ENCODE results near the gene SLC35G6. TPM values are rescaled to one million over a fixed set of nuclear protein-coding genes. Genes with fewer than 3 reads are reported as not detected.

SLC35G6 gene
- total and polyA plus RNA-seq, 2 of the 13 experiments (the other 11 are each of a cell fraction or from before 2014, with no cell fraction given), result 0.07 TPM; not detected in 1

DNA sequence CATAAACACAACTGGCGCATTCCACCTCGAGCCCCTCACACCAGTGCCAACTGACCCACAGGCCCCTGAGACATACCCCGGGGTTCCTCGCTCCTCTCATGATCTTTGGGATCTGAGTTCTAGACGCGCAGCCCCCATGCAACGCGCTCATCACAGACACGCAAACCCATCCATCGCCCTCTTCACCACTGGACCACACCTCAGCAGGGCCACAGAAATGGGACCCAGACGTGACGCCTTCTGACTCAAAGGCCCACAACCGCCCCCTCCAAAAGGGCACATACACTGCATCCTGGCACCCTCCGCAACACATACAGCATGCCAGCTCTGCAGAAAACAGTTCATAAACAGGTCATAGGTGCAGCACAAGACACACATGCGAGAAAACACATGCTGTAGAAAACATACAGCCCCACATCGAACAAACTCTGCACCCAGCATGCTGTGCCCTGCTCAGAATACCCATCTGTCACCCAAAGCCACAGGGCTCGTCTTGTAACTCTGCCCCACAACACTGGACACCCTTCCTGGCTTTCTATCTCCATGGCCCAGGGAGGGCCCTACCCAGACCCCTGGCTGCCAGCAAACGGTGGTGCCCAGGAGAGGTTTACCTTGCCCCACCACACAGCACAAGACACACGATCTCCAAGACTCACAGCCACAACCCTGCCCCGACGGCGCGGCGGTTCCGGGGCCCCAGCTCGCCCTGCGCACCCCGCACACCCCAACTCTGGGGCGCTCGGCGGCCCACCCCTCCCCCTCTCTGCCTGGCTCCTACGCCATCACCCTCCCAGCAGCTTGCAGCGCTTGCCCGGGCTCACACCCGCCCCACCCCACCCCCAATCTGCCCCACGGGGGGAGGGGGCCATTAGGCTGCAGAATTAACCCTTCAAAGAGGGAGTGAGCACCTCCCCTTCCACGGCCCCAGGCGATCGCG is 2.7 kb upstream of the SLC35G6 start (continued):
- TF ChIP-seq PCBP1 (IDR thresholded peaks at IDR 0.05; ENCODE audit: borderline replicate concordance, low read depth, low read length), result 0 out of 2 replicates have a peak, but pooled peaks have one; percentile 26
- TF ChIP-seq, protein P1, sequence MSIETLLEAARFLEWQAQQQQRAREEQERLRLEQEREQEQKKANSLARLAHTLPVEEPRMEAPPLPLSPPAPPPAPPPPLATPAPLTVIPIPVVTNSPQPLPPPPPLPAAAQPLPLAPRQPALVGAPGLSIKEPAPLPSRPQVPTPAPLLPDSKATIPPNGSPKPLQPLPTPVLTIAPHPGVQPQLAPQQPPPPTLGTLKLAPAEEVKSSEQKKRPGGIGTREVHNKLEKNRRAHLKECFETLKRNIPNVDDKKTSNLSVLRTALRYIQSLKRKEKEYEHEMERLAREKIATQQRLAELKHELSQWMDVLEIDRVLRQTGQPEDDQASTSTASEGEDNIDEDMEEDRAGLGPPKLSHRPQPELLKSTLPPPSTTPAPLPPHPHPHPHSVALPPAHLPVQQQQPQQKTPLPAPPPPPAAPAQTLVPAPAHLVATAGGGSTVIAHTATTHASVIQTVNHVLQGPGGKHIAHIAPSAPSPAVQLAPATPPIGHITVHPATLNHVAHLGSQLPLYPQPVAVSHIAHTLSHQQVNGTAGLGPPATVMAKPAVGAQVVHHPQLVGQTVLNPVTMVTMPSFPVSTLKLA (IDR thresholded peaks at IDR 0.05), result no peak
- no peak for TF ChIP-seq MTF1 (CRISPR knock-in tag; IDR thresholded peaks at IDR 0.05)
- no peak for TF ChIP-seq ZNF629 (CRISPR knock-in tag; conservative IDR thresholded peaks at IDR 0.05)
- TF ChIP-seq ELF4 (CRISPR knock-in tag; IDR thresholded peaks at IDR 0.05; ENCODE audit: borderline replicate concordance), result no peak
- no peak for TF ChIP-seq FOXC1 (CRISPR knock-in tag; IDR thresholded peaks at IDR 0.05; ENCODE audit: borderline replicate concordance)
- TF ChIP-seq ZNF282 (IDR thresholded peaks at IDR 0.05; ENCODE audit: partially characterized antibody), result no peak
- TF ChIP-seq HOXA5 (CRISPR knock-in tag; IDR thresholded peaks at IDR 0.05), result no peak
- TF ChIP-seq ZNF570 (CRISPR knock-in tag; IDR thresholded peaks at IDR 0.05; ENCODE audit: borderline replicate concordance), result no peak
- TF ChIP-seq EED (CRISPR knock-in tag; IDR thresholded peaks at IDR 0.05), result peak; percentile 62; the same call in 1 of the 2 replicates
- no peak for TF ChIP-seq ZNF205 (CRISPR knock-in tag; IDR thresholded peaks at IDR 0.05)
- TF ChIP-seq ZNF772 (CRISPR knock-in tag; IDR thresholded peaks at IDR 0.05), result no peak
- TF ChIP-seq ZNF746 (CRISPR knock-in tag; IDR thresholded peaks at IDR 0.05), result no peak
- peak; percentile 93 for TF ChIP-seq ZNF777 (CRISPR knock-in tag; IDR thresholded peaks at IDR 0.05)
- 0 out of 2 replicates have a peak, but pooled peaks have one; percentile 35 for TF ChIP-seq ZNF468 (CRISPR knock-in tag; IDR thresholded peaks at IDR 0.05)
- peak; percentile 53 for TF ChIP-seq HDAC1 (CRISPR knock-in tag; IDR thresholded peaks at IDR 0.05)
- TF ChIP-seq, protein P2, sequence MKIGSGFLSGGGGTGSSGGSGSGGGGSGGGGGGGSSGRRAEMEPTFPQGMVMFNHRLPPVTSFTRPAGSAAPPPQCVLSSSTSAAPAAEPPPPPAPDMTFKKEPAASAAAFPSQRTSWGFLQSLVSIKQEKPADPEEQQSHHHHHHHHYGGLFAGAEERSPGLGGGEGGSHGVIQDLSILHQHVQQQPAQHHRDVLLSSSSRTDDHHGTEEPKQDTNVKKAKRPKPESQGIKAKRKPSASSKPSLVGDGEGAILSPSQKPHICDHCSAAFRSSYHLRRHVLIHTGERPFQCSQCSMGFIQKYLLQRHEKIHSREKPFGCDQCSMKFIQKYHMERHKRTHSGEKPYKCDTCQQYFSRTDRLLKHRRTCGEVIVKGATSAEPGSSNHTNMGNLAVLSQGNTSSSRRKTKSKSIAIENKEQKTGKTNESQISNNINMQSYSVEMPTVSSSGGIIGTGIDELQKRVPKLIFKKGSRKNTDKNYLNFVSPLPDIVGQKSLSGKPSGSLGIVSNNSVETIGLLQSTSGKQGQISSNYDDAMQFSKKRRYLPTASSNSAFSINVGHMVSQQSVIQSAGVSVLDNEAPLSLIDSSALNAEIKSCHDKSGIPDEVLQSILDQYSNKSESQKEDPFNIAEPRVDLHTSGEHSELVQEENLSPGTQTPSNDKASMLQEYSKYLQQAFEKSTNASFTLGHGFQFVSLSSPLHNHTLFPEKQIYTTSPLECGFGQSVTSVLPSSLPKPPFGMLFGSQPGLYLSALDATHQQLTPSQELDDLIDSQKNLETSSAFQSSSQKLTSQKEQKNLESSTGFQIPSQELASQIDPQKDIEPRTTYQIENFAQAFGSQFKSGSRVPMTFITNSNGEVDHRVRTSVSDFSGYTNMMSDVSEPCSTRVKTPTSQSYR (CRISPR knock-in tag; IDR thresholded peaks at IDR 0.05; ENCODE audit: borderline replicate concordance), result peak; percentile 82

Data from HepG2 (cell line).